ENCODE data around the gene RSPO4.

The RSPO4 gene

GRCh38 chr20:949717-950116 lies 52.4 kb downstream of the RSPO4 start:
- Histone ChIP-seq H3K9ac (no peak overlapping the region), H3K27ac (no peak overlapping the region), H3K27me3 (ENCODE audit: control insufficient read depth, insufficient read depth, low read length) (no peaks in the 10 kb centered on the region), H3K4me3 (ENCODE audit: low read depth, low read length) (no peak overlapping the region), H3K4me1 (peaks cover 7% of the 10 kb centered on the region), H3K4me2 (ENCODE audit: low read length) (no peak overlapping the region), H2AFZ (no peak overlapping the region), H3K79me2 (no peaks in the 10 kb centered on the region), H3K9me3 (ENCODE audit: control insufficient read depth, low read length) (no peaks in the 10 kb centered on the region), H3K36me3 (ENCODE audit: control insufficient read depth, insufficient read depth, low read length) (no peaks in the 10 kb centered on the region)
- TF ChIP-seq CTCF (IDR thresholded peaks at IDR 0.05), result no peak

DNA sequence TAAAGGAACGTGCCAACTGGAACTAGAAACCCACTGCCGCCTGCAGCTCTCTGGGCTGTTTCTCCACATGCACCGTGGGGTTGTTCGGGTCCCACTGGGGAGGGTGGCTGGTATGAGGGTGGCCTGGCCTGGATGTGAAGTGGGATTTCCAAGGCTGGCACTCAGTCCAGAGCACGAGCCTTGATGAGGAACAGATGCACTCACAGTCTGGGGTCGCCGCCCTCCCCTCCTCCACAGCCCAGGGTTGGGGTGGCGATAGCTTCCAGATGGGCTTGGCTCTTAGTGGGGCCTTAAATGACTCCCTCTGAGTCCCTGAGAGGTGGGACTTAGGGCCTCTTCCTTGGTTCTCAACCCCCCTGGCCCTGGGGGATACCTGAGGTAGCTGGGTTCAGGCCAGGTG lies 55.3 kb downstream of the RSPO4 start:
- H3K79me2 ChIP-seq, result no peaks in the 10 kb centered on the region
- no peaks in the 10 kb centered on the region for H3K4me1 ChIP-seq
- H3K27me3 ChIP-seq (ENCODE audit: control insufficient read depth, insufficient read depth, low read length), result no peaks in the 10 kb centered on the region

GRCh38 chr20:945841-946240 lies 56.3 kb downstream of the RSPO4 start:
- no peak overlapping the region for H3K27ac ChIP-seq
- H3K4me1 ChIP-seq, result no peaks in the 10 kb centered on the region
- H3K79me2 ChIP-seq, result no peaks in the 10 kb centered on the region
- no peak overlapping the region for H2AFZ ChIP-seq
- no peak for TF ChIP-seq CTCF (IDR thresholded peaks at IDR 0.05)
- H3K9me3 ChIP-seq (ENCODE audit: control insufficient read depth, low read length), result no peaks in the 10 kb centered on the region
- H3K27me3 ChIP-seq (ENCODE audit: control insufficient read depth, insufficient read depth, low read length), result no peaks in the 10 kb centered on the region
- no peak overlapping the region for H3K4me3 ChIP-seq (ENCODE audit: low read depth, low read length)
- H3K36me3 ChIP-seq (ENCODE audit: control insufficient read depth, insufficient read depth, low read length), result no peaks in the 10 kb centered on the region
- H3K9ac ChIP-seq, result no peak overlapping the region
- no peak overlapping the region for H3K4me2 ChIP-seq (ENCODE audit: low read length)

More for the DNA sequence above, 55.3 kb downstream of the RSPO4 start:
- H3K27ac ChIP-seq, result no peak overlapping the region
- H3K36me3 ChIP-seq (ENCODE audit: control insufficient read depth, insufficient read depth, low read length), result no peaks in the 10 kb centered on the region
- no peak overlapping the region for H3K4me3 ChIP-seq (ENCODE audit: low read depth, low read length)
- no peak overlapping the region for H2AFZ ChIP-seq
- TF ChIP-seq CTCF (IDR thresholded peaks at IDR 0.05), result no peak
- no peaks in the 10 kb centered on the region for H3K9me3 ChIP-seq (ENCODE audit: control insufficient read depth, low read length)
- H3K9ac ChIP-seq, result no peak overlapping the region
- no peak overlapping the region for H3K4me2 ChIP-seq (ENCODE audit: low read length)

DNA sequence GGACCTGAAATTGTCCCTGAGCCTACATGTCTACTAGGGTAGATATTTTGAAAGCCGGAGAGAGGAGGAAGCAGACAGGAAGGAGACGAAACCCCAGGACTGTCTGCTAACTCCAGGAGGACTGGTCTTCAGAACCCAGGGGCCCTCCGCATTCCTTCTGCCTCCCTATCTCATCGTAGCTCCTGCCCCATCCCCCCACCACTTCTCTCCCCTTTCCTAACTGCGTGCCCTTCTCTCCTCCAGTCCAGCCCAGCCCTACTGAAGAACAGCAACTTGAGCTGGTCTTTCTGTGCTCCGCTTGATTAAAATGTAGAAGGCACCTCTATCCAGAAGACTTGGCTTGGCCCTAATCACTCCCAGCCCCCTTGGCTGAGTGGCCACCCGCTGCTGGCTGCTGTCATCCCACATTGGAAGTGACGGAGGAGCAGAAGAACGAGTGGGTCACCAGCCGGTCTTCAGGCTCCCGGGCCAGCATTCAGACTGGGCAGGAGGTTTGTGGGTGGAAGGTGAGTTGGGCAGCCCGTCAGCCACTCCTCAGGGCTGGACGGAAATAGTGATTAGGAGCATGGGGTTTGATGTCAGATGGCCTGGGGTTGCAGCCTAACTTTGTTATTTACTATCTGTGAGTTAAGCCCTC lies 57.2 kb downstream of the RSPO4 start:
- H3K79me2 ChIP-seq, result no peaks in the 10 kb centered on the region
- no peak overlapping the region for H3K4me2 ChIP-seq (ENCODE audit: low read length)
- no peaks in the 10 kb centered on the region for H3K4me1 ChIP-seq
- no peaks in the 10 kb centered on the region for H3K9me3 ChIP-seq (ENCODE audit: control insufficient read depth, low read length)
- H3K9ac ChIP-seq, result no peak overlapping the region
- TF ChIP-seq CTCF (IDR thresholded peaks at IDR 0.05), result no peak
- no peak overlapping the region for H3K27ac ChIP-seq
- no peaks in the 10 kb centered on the region for H3K27me3 ChIP-seq (ENCODE audit: control insufficient read depth, insufficient read depth, low read length)
- H3K4me3 ChIP-seq (ENCODE audit: low read depth, low read length), result no peak overlapping the region
- no peaks in the 10 kb centered on the region for H3K36me3 ChIP-seq (ENCODE audit: control insufficient read depth, insufficient read depth, low read length)
- H2AFZ ChIP-seq, result no peak overlapping the region

- no peaks in the 10 kb centered on the region for H3K4me1 ChIP-seq
- TF ChIP-seq CTCF (IDR thresholded peaks at IDR 0.05), result no peak
- no peak overlapping the region for H3K4me2 ChIP-seq (ENCODE audit: low read length)
- no peak overlapping the region for H3K27ac ChIP-seq
- H2AFZ ChIP-seq, result no peak overlapping the region
- no peak overlapping the region for H3K9ac ChIP-seq
- no peaks in the 10 kb centered on the region for H3K27me3 ChIP-seq (ENCODE audit: control insufficient read depth, insufficient read depth, low read length)
- no peaks in the 10 kb centered on the region for H3K79me2 ChIP-seq
- no peak overlapping the region for H3K4me3 ChIP-seq (ENCODE audit: low read depth, low read length)
- H3K9me3 ChIP-seq (ENCODE audit: control insufficient read depth, low read length), result no peaks in the 10 kb centered on the region
- no peaks in the 10 kb centered on the region for H3K36me3 ChIP-seq (ENCODE audit: control insufficient read depth, insufficient read depth, low read length)
Observed at GRCh38 chr20:944148-944547, 58.0 kb downstream of the RSPO4 start.
